ENCODE measurements around the gene GUCA2B.

The GUCA2B gene

DNA sequence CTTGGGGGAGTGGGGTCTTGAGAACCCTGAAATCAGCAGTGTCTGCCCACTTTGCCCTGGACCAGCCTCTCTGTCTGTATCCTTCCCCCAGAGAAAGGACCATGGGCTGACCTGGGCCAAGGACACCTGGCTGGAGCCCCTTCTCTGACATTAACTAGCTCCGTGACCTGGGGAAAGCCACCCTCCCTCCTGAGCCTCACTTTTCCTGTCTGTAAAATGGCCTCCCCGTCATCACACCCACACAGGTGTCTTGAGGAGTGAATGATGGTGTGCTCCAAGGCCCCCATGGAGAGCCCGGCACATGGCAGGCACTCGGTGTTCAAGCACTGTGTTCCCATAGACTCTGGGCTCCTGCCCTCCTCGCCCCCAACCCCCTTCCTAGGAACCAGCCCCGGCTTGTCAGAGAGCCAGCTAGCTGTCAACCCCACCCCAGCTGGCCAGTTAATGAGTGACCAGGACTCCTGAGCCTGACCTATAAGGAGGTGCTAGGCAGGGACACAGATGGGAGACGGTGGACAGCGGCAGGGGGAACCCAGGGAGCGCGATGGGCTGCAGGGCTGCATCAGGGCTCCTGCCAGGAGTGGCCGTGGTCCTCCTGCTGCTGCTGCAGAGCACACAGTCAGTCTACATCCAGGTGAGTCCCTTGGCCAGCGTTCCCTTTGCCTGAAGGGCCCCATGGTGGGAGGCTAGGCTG, at the start of gene GUCA2B:
Gene GUCA2B, plus strand, starts transcription at position 504 of the 694 bp plus-strand sequence. Its CDS starts 41 bp downstream, at position 545.
- no peak for DNase-seq

DNA sequence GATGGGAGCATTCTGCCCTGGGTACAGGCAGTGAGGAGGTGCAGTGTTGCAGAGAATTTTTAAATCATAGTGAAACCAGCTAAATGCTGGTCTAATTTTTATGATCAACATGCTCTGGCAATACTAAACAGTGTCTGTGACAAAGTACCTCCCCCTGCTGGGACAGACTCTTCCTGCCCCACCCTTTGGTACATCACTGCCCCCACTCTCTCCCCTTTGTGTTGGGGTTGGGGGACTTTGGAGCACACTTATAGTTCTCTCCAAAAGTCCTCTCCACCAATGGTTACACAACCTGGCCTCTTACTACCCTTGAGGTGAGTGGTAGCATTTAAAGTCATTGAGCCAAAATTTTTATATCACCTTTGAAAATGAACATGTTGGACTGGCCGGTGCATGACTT, 48.2 kb upstream of the GUCA2B start:
- DNase-seq: no peak

- no peak for DNase-seq
These were observed 44.9 kb upstream of the GUCA2B start for GRCh38 chr1:42108309-42108708.

DNA sequence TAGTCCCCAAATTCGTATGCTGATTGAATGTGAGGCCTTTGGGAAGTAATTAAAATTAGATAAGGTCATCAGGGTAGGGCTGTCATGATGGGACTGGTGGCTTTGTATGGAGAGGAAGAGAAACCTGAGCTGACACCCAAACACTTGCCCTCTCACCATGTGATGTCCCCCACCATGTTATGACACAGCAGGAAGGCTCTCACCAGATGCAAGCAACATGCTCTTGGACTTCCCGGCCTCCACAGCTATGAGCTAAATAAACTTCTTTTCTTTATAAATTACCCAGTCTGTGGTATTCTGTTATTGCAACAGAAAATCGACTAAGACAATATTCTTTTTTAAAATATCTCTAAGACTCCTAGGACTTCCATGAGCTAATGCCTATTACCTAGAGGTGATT, 43.6 kb upstream of the GUCA2B start:
- DNase-seq: no peak

DNA sequence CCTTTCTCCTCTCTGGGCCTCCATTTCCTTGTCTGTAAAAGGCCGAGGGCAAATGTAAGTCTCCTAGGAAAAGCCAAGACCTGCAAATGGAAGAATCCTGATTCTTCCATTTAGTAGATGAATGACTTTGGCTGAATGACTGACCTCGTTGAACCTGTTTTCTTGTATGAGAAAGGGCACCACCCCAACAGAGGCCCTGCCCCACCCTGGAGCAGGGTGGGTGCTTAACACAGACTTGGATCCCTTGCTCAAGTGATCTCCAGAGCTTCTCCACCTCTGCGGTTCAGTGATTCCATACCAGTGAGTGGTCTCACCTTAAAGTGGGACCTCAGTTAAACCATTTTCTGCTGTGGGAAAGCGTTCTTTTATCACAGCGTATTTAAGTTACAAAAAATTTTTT, 39.0 kb upstream of the GUCA2B start:
- no peak for DNase-seq

- DNase-seq: no peak
These were observed 36.0 kb upstream of the GUCA2B start for GRCh38 chr1:42117214-42117613.

DNA sequence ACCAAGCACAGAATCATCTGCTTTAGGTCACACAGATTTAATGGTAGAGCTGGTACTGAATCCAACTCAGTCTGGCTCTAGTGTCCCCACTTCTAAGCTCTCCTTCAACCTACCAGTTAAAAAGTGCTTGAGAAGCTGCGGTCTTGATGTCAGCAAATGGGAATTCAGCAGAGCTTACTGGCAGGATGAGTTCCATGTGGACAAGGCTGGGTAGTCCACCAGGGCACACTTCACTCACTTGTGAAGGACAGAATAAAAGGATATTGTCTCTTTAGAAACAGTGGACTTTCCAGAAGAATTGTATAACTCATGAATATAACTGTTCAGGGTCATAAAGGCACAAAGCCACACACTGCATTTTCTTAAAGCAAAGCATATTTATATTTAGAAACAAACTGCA, 35.1 kb upstream of the GUCA2B start:
- no peak for DNase-seq

DNA sequence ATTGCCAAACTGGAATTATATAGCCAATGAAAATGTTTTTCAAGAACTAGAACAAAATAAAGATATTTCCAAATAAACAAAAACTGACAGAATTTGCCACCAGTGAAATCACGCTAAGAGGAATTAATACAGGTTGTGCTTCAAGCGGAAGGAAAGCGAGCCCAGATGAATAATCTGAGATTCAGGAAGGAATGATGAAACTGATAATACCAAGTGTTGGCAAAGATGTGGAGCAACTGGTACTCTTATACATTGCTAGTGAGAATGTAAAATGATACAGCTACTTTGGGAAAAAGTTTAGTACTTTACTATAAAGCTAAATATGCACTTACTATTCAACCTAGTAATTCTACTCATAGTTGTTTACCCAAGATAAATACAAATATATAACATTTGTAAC, 30.8 kb upstream of the GUCA2B start:
- no peak for DNase-seq

DNA sequence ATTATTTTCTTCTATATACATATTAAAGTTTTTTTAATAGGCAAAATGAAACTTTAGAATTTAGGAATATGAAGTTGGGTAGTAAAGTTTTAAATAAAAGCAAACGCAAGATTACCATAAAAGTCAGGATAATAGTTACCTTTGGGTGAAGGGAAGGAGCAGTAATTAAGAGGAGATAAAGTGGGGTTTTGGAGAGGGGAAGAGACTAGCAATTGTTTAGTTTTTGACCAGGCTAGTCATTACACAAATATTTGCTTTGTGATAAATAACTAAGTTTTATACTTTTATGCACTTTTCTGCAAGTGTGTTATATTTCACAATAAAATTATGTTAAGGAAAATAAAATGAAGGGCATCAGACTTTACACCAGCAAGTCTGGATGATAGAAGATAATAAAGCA, 27.7 kb upstream of the GUCA2B start:
- no peak for DNase-seq

DNA sequence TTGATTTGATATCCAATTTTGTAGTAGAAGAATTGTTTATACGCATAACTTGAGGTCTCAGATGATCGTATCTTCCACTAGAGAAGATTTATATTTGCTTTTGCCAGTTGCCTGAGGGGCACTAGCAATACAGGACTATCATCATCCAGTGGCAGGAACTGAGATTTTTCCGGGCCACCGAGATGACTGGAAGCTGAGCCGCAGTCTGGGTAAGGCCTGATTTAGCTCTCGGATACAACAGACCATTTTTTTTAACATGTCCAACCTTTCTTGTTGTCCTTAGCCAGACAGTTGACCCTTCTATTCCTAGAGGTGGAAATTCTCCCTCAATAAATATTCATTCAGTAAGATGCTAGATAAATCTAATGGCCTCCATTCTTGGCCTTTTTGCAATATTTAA, 25.4 kb upstream of the GUCA2B start:
- DNase-seq: no peak

- no peak for DNase-seq
These were observed 24.7 kb upstream of the GUCA2B start for GRCh38 chr1:42128499-42128898.

DNA sequence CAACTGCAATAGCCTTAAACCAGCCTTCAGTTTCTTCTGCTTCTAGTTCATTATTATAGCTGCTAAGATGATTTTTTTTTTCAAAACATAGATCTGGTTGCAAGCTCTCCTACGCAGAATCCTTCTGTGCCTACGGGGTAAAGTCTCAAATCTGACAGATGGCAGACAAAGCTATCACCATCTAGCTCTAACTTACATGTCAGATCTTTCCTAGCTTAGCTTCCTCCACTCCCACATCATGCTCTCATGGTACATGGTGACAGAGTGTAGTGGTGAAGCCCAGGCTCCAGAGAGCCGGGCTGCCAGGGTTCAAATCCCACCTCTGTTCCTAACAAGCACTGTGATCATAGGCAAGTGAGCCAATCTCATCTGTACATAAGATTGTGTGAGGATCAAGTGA, 24.2 kb upstream of the GUCA2B start:
- no peak for DNase-seq

DNA sequence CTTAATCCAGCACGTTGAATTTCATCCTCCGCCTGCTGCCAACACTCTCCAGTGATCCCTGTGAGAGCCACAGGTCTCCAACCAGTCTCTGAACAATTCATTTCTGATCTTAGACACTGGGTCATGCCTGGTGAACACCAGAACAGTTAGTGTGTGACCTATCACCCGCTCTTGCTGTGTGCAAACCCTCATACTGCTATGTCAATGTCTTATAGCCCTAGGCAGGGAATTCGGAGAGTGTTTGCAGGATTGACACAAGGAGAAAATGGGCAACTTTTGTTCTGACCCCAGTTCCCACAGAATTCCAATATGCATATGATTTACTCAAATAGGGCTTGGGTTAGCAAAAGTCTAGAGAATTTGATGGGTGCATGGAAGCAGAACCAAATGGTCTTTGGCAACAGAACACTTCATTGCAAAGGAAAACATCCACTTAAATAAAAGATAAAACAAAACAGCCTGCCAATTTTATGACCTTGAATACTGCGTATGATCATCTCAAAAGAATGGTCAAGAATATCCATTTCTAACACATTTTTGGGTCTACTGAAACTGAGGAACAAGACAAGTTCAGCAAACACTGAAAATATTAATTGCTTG, 23.0 kb upstream of the GUCA2B start:
- DNase-seq: no peak

DNA sequence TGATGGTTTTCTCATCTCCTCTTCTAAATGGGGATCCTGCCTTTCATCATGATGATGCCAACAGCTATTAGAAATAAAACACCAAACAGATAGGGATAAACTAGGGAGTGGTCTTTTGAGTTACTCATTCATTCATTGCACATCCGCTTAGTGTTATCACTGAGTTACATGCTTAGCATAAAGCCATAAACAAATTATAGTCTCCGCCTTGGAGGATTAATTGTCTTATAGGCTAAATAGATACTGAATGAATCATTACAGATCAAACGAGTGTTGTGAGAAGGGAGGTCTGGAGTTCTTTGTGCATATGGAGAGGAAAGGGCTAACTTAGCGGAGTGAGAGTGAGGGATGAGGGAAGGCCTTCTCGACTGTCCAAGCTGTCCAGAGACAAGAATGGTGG, 19.8 kb upstream of the GUCA2B start:
- no peak for DNase-seq

DNA sequence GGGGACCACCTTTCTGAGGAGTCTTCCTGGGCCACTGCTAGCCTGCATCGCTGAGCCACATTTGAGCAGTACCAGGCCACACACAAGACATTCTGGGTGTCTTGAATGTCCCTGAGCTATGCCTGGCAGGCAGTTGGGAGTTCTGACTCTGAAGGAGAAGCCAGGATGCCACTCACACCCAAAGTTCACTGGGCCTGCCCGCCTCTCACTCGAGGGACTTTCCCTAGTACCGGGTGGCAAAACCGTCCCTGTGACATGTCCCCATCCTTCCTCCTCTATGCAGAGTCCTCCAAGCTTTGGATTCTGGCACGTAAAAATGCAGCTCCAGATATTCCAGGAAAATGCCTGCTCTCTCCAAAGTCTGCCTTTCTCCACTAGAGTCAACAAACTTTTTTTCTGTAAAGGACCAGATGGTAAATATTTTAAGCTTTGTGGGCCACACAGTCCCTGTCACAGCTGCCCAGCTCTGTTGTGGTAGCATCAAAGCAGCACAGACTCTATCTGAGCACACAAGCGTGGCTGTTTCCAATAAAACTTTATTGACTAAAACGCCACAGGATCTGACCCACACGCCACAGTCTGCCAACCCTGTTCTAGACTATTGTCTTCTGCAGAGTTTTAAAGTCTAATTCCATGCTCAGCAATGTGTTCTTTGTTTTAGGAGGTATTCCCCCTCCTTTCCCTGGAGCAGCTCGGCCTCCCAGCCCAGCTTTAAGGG, 19.2 kb upstream of the GUCA2B start:
- no peak for DNase-seq

DNA sequence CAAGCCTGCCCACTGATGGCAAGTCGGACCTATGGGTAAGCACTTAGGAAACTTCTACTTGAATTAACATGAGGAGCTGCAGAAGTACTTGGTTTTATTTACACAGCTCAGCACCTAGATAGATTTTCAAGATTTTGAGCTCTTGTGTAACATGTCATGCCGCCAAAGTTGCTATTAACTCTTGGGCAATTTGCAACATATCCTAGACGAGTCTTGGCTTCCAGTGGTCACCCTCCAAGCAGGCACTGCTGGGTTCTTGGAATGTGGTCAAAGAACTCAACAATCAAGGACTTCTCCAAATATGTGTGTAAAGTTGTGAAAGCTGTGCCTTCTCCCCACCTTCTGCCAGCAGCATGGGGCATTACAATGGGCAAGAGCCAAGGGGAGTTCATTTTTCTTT, 17.8 kb upstream of the GUCA2B start:
- no peak for DNase-seq

DNA sequence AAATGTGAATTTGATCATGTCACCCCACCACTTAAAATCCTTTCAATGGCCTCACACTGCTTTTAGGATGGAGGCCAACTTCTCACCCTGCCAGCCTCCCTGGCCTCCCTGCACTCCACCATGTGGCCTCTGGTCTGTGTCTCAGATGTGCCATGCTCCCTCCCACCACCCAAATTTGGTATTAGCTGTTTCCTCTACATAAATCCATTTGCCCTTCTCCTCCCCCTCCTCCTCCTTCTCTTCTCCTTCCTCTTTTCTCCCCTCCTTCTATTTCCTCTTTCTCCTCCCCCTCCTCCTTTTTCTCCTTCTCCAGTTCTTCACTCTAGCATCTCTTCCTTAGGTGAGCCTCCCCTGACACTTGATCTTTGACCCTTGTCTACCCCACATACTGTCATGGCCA, 16.7 kb upstream of the GUCA2B start:
- no peak for DNase-seq

- peak; percentile 21 for DNase-seq
These were observed 15.4 kb upstream of the GUCA2B start for GRCh38 chr1:42137766-42138165.

- DNase-seq: no peak
These were observed 14.6 kb upstream of the GUCA2B start for GRCh38 chr1:42138586-42138985.

DNA sequence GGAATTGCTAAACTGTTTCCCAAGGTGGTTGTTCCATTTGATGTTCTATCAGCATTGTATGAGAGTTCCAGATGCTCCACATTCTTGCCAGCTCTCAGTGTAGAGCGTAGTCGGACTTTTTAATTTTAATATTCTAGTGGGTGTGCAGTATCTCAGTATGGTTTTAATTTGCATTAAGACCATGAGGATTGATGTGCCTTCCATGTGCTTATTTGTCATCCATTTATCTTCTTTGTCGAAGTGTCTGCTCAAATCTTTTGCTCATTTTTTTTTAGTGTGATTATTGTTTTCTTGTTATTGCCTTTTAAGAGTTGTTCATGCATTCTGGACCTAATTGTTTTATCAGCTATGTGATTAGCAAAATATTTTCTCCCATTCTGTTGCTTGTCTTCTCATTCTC, 13.8 kb upstream of the GUCA2B start:
- DNase-seq: no peak

- no peak for DNase-seq
These were observed 13.0 kb upstream of the GUCA2B start for GRCh38 chr1:42140191-42140590.

- no peak for DNase-seq
These were observed 11.2 kb upstream of the GUCA2B start for GRCh38 chr1:42141978-42142377.

DNA sequence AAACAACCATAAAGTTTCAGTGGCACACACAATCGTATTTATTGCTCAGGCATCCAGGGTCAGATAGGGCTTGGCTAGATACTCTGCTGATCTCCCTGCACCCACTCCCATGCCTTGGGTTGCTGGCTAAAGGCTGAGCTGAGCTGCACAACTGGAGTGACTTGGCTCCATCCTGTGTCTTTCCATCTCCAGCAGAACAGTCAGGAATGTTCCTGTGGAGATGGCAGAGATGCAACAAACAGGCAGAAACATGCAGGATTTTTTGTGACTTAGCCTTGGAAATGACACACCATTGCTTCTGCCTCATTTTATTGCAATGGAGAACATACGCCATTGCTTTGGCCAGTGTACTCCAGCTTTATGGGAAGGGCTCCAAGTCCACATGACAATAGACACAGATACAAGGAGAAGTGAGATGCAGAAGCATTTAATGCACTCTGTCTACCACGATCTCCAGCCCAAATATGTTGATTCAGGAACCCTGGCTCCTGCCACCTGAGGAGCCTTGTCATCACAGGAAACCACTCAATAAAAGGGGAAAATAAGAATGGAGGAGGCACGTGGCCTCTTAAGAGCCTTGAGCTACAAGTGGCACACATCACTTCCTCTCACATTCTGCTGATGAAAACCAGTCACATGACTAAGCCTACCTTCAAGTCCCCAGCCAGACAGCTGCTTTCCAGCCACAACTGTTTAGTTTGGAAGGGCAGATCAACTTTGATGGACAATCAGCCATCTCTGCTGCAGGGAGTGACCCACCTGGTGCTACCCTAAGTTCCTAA, 10.1 kb upstream of the GUCA2B start:
- DNase-seq: peak; percentile 79

All from NCI-H510A (cell line).